Colonic mucosa (tissue), 4 donors: ENCODE results near the gene DKK3. TPM values are rescaled to one million over a fixed set of nuclear protein-coding genes. Genes with fewer than 3 reads are reported as not detected.

Experiments
- DNase-seq: peaks from one replicate; pipeline ENCODE4 v3.0.0-alpha.2; 2020
- H3K27ac ChIP-seq: fragments of 200-600 bp; one replicate; pipeline ENCODE4 v1.8.0; 2021
- H3K27me3 ChIP-seq: fragments of 200-600 bp; one replicate; pipeline ENCODE4 v1.8.0; 2021
- H3K36me3 ChIP-seq: fragments of 200-600 bp; one replicate; pipeline ENCODE4 v1.8.0; 2021
- H3K4me1 ChIP-seq: fragments of 200-600 bp; one replicate; pipeline ENCODE4 v1.8.0; 2021; ENCODE audit warnings: mild to moderate bottlenecking
- H3K4me3 ChIP-seq: fragments of 200-600 bp; one replicate; pipeline ENCODE4 v1.8.0; 2021
- H3K9ac ChIP-seq, 2 donors: one replicate each; pipeline ENCODE4 v1.7.0; 2013; ENCODE audit warnings: control low read depth in 2 of 2, low read depth in 2 of 2, low read length in 2 of 2
- H3K9me3 ChIP-seq: fragments of 200-600 bp; one replicate; pipeline ENCODE4 v1.8.0; 2021
- CTCF ChIP-seq: fragments of 200-600 bp; IDR thresholded peaks from one replicate; pipeline ENCODE4 v1.8.0; 2022; ENCODE audit warnings: antibody characterized with exemption, mild to moderate bottlenecking
- intact Hi-C: fragments of 100-400 bp; cut with DNase I; formaldehyde crosslinking; loops from one replicate; pipeline ENCODE4 v1.14.1; 2022
- total RNA-seq, 2 donors: library from RNA; stranded (reverse); fragmentation: NEBNext Ultra II Directional in 1 of 2; extraction: Animal tissue kit (Norgen Biotek cat#: 25700) in 1 of 2; gene quantifications; one replicate each; pipeline ENCODE4 v1.2.1, GENCODE V29; 2021
- donor health status: healthy.
- donor health status: DM: no; HTN: no; CAD: no.
- donor health status: DM: no; HTN: no; CAD: no.

DKK3 gene
- total RNA-seq, 2 donors from 2014 or later, result 7.4 to 19.6 TPM

GRCh38 chr11:11987503-11988022, 20.9 kb downstream of the DKK3 start:
- Histone ChIP-seq H3K36me3 (no peaks in the 10 kb centered on the region), H3K9me3 (no peaks in the 10 kb centered on the region), H3K27me3 (no peaks in the 10 kb centered on the region), H3K4me3 (no peak overlapping the region), H3K9ac (no peak overlapping the region), H3K4me1 (no peaks in the 10 kb centered on the region), H3K27ac (no peak overlapping the region)
- intact Hi-C loops, result no loop called here
- no peak for TF ChIP-seq CTCF
- DNase-seq, result no peak

- no peak for DNase-seq
- H3K27me3 ChIP-seq, result no peaks in the 10 kb centered on the region
- no peak overlapping the region for H3K4me3 ChIP-seq
- no peaks in the 10 kb centered on the region for H3K9me3 ChIP-seq
- H3K27ac ChIP-seq, result no peak overlapping the region
- no peak for TF ChIP-seq CTCF
- H3K4me1 ChIP-seq, result no peaks in the 10 kb centered on the region
- no peaks in the 10 kb centered on the region for H3K36me3 ChIP-seq
- intact Hi-C loops, result no loop called here
- H3K9ac ChIP-seq, result no peak overlapping the region
These were observed 22.2 kb downstream of the DKK3 start for GRCh38 chr11:11985954-11986949.

- intact Hi-C loops, result no loop called here
- no peaks in the 10 kb centered on the region for H3K4me1 ChIP-seq
- no peaks in the 10 kb centered on the region for H3K9me3 ChIP-seq
- no peak overlapping the region for H3K27ac ChIP-seq
- no peak overlapping the region for H3K9ac ChIP-seq
- TF ChIP-seq CTCF, result no peak
- H3K4me3 ChIP-seq, result no peak overlapping the region
- H3K36me3 ChIP-seq, result no peaks in the 10 kb centered on the region
- DNase-seq, result no peak
- H3K27me3 ChIP-seq, result no peaks in the 10 kb centered on the region
These were observed 23.3 kb downstream of the DKK3 start for GRCh38 chr11:11985016-11985715.

GRCh38 chr11:11984563-11984962, 23.9 kb downstream of the DKK3 start:
- no peaks in the 10 kb centered on the region for H3K27me3 ChIP-seq
- no peaks in the 10 kb centered on the region for H3K36me3 ChIP-seq
- H3K4me3 ChIP-seq, result no peak overlapping the region
- DNase-seq, result no peak
- no peaks in the 10 kb centered on the region for H3K4me1 ChIP-seq
- no peak overlapping the region for H3K27ac ChIP-seq
- no peaks in the 10 kb centered on the region for H3K9me3 ChIP-seq
- no peak for TF ChIP-seq CTCF
- no peak overlapping the region for H3K9ac ChIP-seq
- intact Hi-C loops, result no loop called here

GRCh38 chr11:11983427-11983826, 25.0 kb downstream of the DKK3 start:
- Histone ChIP-seq H3K4me1 (no peaks in the 10 kb centered on the region), H3K27me3 (no peaks in the 10 kb centered on the region), H3K27ac (no peak overlapping the region), H3K36me3 (no peaks in the 10 kb centered on the region), H3K9ac (no peak overlapping the region), H3K9me3 (no peaks in the 10 kb centered on the region), H3K4me3 (no peak overlapping the region)
- TF ChIP-seq CTCF, result no peak
- intact Hi-C loops, result no loop called here
- DNase-seq, result no peak
